PC-3 (cell line): ENCODE data around the gene TNFSF13.

Source experiments
- CTCF ChIP-seq: fragments of 300-600 bp; sonication (generic); conservative IDR thresholded peaks from 2 replicates; pipeline ENCODE4 v1.5.1; 2017; ENCODE audit warnings: antibody characterized with exemption, low read depth, mild to moderate bottlenecking, low read length
- EZH2 ChIP-seq: fragments of 300-600 bp; sonication (generic); IDR thresholded peaks from one replicate; pipeline ENCODE4 v1.6.1; 2017; ENCODE audit warnings: antibody characterized with exemption, mild to moderate bottlenecking, low read length; ENCODE audit not compliant: unreplicated experiment
- EZH2phosphoT487 ChIP-seq: fragments of 300-600 bp; sonication (generic); IDR thresholded peaks from 2 replicates; pipeline ENCODE4 v1.6.1; 2018; ENCODE audit warnings: mild to moderate bottlenecking, antibody characterized with exemption, low read length, borderline replicate concordance

- TF ChIP-seq CTCF = no peak
- TF ChIP-seq EZH2 = no peak
- TF ChIP-seq EZH2phosphoT487 = no peak
Measured at GRCh38 chr17:7512824-7513540, 45.6 kb upstream of the TNFSF13 start.
